Renal cortical epithelial cell (primary cell): ENCODE measurements around the gene GPR85. TPM values are rescaled to one million over a fixed set of nuclear protein-coding genes. Genes with fewer than 3 reads are reported as not detected.
A peak's percentile ranks its signal among the peaks of the same experiment; 100 is the strongest.

Experiments used
- DNase-seq: peaks from one replicate; pipeline ENCODE4 v3.0.0-alpha.2; 2011; ENCODE audit warnings: low read depth
- total RNA-seq: library from RNA; depleted of rRNA; stranded (reverse); fragments of >200 nt; gene quantifications from 2 replicates; pipeline ENCODE4 v1.2.3, GENCODE V29; 2014

The GPR85 gene
- total RNA-seq, result 0.17 and 0.35 TPM in 2 replicates

- DNase-seq, result peak; percentile 47
These were observed at the start of gene GPR85 for GRCh38 chr7:113086431-113086888. Gene GPR85 (minus strand): TSS chr7:113086827. CDS start chr7:113084721, 2,106 bp downstream.

DNA sequence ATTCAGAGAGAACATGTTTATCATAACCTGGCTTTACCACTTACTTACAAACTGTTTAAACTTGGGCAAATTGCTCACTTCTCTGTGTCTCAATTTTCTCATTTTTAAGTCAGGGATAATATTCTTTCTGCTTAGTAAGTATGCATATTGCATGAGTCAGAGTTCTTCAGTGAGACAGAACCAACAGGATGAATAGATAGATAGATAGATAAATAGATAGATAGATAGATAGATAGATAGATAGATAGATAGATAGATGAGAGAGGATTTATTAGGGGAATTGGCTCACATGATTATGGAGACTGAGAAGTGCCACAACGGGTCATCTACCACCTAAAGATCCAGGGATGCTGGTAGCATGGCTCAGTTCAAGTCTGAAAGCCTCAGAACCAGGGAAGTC lies 47.4 kb upstream of the GPR85 start:
- no peak for DNase-seq

- DNase-seq, result no peak
These were observed 44.7 kb upstream of the GPR85 start for GRCh38 chr7:113131367-113131766.

GRCh38 chr7:113128031-113128430 lies 41.4 kb upstream of the GPR85 start:
- peak; percentile 22 for DNase-seq

- no peak for DNase-seq
These were observed 39.1 kb upstream of the GPR85 start for GRCh38 chr7:113125728-113126127.

DNA sequence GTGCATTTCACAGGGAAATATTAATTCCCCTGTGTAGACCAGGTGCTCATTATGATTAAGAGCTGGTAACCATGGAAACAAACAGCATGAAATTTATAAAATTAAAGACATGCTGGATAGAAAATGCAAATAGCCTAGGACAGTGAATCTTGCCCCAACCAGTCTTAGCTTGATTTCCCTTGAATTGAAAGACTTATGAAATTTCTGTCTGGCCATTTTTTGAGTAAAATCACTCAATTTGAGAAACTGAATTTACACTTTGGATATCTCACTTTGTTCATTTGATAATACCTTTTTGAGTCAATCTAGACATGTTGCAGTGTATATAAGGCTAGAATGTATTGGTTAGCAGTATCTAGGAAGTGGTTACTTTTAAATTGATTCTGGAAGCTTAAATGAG lies 36.1 kb upstream of the GPR85 start:
- DNase-seq, result no peak

DNA sequence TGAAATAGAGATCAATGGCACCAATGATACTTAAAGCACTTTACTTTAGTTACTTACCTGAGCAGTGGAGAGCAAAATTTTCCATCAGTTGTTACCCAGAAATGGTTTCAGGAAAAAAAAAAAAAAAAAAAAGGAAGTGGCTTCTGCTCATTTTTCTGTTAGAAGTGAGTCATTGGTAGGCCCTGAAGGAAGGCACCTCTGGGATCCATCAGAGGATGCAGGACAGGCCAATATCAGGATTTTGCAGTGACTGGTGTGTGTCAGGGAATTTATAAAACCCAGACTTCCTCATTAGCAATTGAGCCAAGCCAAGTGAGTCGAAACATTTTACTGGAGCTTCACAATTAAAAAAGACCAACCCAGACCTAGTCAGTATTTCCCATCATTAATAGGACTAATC lies 34.0 kb upstream of the GPR85 start:
- no peak for DNase-seq

DNA sequence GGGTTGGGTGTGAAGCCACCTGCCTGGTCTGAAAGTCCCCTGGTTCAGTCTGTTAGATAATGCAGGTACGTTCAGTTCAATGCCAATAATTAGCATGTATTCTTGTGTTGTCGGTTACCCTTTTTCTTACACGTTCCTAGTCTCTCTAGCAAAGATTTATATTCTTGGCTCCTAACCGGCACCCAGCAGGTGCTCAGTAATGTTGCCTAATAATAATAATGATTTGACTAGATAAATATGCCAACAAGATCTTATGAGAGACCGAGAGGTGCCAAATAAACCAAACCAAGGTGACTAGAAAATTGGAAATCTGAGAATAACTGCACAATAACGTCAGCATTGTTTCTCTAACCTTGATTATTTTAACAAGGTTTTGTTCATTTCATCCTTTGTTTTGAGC lies 32.8 kb upstream of the GPR85 start:
- no peak for DNase-seq

- peak; percentile 78 for DNase-seq
These were observed 31.7 kb upstream of the GPR85 start, which contains the start of gene SMIM30 for GRCh38 chr7:113118074-113118959. Gene SMIM30 (minus strand): TSS chr7:113118554. CDS start chr7:113117578, 976 bp downstream.

DNA sequence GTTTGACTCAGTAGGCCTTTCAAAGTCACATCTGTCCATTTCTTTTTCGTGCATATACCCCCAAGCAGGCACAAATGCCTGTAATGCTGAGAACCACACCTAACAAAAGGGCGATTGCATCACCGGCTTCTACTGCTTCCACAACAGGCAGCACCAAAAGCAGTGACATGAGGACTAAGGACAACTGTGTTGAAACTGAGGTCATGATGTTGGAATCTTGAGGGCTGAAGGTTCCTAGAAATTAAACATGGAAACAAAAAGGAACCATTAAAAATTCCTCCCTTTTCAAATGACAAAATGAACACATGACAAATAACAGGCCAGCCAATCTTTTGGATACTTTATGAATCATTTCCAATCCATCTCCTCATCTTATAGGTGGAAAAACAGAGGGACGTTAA lies 30.7 kb upstream of the GPR85 start:
- DNase-seq, result peak; percentile 4

DNA sequence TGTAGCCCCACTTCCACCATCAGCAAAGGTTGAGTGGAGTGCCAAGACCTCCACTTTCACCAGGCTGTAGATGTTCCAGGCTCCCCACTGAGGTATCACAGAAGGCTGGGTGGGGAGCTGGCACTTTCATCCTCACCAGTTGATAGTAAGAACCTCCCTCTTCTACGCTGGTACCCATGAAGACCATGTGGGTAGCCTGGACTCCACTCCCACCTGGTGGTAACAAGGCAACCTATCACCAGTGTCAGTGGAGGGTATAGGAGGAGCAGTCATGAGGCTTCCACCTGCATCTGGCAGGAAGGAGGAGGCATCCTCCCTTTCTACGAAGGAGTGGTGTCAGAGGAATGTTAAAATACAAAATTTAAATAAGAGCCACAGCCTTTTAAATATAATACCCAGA lies 27.3 kb upstream of the GPR85 start:
- DNase-seq, result peak; percentile 26

DNA sequence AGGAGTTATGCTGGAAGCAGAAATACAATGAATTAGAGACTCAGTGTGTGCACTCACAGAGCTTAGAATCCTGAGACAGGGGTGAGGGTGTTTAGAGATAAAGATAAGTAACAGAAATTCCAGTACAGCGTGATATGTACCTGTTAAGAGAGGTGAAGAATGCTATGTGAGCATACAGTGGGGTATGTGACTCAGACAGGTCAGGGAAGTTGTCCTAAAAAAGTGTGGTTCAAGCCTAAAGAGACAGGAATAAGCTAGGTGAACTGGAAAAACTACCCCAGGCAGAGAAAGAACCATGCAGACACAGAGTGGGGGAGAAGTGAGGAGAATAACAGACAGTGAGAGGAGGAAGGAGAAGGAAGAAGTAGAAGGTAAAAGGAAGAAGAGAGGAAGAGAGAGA lies 23.1 kb upstream of the GPR85 start:
- DNase-seq, result no peak

- DNase-seq, result peak; percentile 91
These were observed 13.5 kb upstream of the GPR85 start for GRCh38 chr7:113100121-113100603.

DNA sequence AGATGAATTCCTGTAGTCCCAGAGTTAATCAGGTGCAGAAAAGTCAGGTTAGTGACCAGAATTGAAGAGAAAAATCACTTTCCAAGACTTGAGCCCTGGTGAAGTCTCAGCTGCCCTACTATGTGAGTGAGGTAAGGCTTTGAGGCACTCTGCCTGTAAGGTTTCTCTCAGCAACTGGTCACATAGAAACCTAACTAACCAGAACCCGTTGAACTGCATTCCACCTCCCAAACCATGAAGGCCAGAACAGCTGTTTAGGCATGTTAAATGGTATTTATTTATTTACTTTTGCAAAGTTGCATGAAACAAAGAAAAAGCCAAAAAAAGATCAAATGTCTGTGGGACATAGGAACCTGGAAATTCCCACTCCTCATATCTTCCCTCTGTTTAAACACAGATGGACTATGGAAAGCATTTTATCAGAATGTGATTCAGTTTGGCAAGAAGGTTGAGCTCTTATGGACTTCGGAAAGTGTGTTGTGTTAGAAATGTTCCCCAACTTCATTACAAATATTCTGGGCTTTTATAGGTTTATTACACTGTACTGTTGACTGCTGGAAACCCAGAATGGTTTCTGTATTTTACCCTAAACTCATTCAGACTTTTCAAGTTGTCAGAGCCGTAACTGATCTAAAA lies 12.8 kb upstream of the GPR85 start:
- peak; percentile 39 for DNase-seq

GRCh38 chr7:113094517-113095249 lies 8.1 kb upstream of the GPR85 start:
- DNase-seq, result no peak

DNA sequence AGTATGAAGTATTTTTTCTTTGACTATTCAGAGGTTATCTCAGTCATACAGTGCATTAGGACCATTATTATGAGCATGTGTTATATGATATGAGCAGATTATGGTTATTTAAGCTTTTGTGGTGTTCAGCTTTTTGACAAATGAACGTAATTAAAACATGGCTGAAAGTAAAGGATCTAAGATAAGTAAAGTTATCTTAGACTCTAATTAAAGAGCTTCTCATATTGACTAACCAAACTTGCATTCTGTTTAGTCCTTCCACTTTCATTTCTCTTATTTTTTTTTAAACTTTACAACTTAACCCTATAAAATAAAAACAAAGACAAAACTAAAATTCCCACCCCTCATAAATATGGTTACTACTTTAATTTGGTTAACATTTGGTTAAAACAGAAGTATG lies 6.9 kb upstream of the GPR85 start:
- no peak for DNase-seq

- no peak for DNase-seq
These were observed 6.1 kb upstream of the GPR85 start for GRCh38 chr7:113092762-113093161.

GRCh38 chr7:113087071-113087998 lies 708 bp upstream of the GPR85 start:
- DNase-seq, result peak; percentile 83

GRCh38 chr7:113085781-113086390 lies 741 bp downstream of the GPR85 start:
- DNase-seq, result no peak

DNA sequence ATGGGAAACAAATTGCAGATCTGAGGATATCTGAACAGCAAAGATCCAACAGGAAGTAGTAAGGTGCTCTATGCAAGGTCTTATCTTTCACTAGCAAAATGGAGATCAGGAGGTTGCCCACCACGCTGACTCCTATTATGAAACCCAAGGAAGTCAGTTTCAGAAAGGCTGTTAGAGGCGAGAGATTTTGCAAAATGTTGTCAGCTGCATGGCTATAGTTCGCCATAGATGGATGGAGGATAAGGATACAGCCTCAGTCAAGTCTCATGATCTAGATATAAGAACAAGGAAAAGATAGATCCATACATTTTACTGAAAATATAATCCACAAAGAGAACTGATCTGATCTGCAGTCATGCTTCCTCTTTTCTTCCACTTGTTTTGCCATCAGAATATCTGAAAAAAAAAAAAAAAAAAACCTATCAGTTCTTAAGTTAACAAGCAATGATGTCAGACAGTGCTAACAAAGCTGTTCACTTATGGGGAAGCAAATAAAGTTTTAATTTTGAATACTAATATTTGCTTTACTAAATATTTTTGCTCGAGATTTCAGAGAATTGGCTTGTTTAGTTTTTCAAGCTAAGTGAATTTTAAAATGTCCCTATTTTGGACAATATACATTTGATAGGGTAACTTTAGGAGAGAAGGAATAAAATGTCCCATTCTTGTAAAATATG lies 2.0 kb downstream of the GPR85 start:
- no peak for DNase-seq
